ENCODE measurements around the gene DNAH12.
"Not testable (repeated sequence)": the region's sequence is repeated elsewhere in the genome, so short reads cannot be mapped to it uniquely, and the experiment has no call there.

Gene DNAH12

DNA sequence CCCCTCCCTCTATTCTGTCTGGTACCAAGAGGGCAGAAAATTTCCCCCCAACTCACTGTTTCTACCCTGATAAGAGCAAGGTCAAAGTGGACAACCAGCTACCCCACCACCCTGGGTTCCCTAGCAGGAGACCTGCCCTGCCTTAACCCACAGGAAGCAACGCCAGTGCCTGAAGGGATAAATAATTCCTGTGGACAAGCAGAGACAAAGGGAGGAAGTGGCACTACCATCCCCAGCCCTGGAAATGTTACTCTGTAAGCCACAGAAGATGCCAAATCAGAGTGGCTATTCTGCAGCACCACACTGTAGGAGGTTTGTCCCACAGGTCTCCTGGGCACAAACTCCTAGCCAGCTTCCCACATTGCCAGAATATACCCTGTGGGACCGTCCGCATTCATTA lies 80.1 kb downstream of the DNAH12 start:
- no peak for DNase-seq
- Histone ChIP-seq H4K20me1 (ENCODE audit: insufficient read depth, low read length) (no peaks in the 10 kb centered on the region), H3K4me1 (ENCODE audit: low read length) (no peaks in the 10 kb centered on the region), H3K9me2 (replicated peaks; ENCODE audit: insufficient read depth, low read length) (no peaks in the 10 kb centered on the region), H3K9ac (ENCODE audit: low read length) (no peak overlapping the region), H2AFZ (ENCODE audit: low read length) (no peak overlapping the region), H3K36me3 (replicated peaks; ENCODE audit: insufficient read depth, low read length) (no peaks in the 10 kb centered on the region), H3K79me2 (ENCODE audit: low read length) (no peaks in the 10 kb centered on the region), H3F3A (ENCODE audit: insufficient read depth, low read length) (no peaks in the 10 kb centered on the region), H3K4me2 (ENCODE audit: low read depth, low read length) (no peak overlapping the region), H3K9me3 (replicated peaks; ENCODE audit: insufficient read depth, low read length) (no peaks in the 10 kb centered on the region), H3K27me3 (replicated peaks; ENCODE audit: insufficient read depth, low read length) (no peaks in the 10 kb centered on the region), H3K27ac (ENCODE audit: low read length) (no peak overlapping the region), H3K4me3 (ENCODE audit: low read length) (no peak overlapping the region)
- no peak for TF ChIP-seq EZH2phosphoT487 (IDR thresholded peaks at IDR 0.05; ENCODE audit: low read length)
- no peak for TF ChIP-seq EZH2 (optimal IDR thresholded peaks at IDR 0.05; ENCODE audit: low read depth, low read length)
- TF ChIP-seq, protein P1, sequence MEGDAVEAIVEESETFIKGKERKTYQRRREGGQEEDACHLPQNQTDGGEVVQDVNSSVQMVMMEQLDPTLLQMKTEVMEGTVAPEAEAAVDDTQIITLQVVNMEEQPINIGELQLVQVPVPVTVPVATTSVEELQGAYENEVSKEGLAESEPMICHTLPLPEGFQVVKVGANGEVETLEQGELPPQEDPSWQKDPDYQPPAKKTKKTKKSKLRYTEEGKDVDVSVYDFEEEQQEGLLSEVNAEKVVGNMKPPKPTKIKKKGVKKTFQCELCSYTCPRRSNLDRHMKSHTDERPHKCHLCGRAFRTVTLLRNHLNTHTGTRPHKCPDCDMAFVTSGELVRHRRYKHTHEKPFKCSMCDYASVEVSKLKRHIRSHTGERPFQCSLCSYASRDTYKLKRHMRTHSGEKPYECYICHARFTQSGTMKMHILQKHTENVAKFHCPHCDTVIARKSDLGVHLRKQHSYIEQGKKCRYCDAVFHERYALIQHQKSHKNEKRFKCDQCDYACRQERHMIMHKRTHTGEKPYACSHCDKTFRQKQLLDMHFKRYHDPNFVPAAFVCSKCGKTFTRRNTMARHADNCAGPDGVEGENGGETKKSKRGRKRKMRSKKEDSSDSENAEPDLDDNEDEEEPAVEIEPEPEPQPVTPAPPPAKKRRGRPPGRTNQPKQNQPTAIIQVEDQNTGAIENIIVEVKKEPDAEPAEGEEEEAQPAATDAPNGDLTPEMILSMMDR (IDR thresholded peaks at IDR 0.05; ENCODE audit: low read length) = no peak

DNA sequence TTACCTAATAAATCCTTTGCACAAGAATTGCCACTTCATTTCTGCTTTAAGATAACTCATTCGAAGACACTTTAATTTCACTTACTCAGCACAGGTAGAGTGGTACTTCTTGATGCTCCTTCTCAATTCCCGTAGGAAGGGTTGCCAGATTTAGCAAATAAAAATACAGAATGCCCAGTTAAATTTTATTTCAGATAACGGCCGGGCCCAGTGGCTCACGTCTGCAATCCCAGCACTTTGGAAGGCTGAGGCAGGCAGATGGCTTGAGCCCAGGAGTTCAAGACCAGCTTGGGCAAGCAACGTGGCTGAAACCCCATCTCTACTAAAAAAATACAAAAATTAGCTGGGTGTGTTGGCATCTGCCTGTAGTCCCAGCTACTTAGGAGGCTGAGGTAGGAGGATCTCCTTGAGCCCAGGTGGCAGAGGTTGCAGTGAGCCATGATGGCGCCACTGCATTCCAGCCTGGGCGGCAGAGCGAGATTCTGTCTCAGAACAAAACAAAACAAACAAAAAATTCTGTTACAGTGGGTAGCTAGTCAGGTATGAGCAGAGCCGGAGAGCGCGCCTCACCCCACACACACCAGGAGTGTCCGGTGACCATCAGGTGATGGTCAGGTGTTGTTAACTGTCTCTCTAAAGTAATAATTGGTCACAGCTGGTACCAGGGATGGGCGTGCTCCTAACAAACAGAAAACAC lies 92.8 kb downstream of the DNAH12 start:
- DNase-seq = no peak
- Histone ChIP-seq H3K9me2 (replicated peaks; ENCODE audit: insufficient read depth, low read length) (no peaks in the 10 kb centered on the region), H3K79me2 (ENCODE audit: low read length) (no peaks in the 10 kb centered on the region), H3K4me3 (ENCODE audit: low read length) (no peak overlapping the region), H3F3A (ENCODE audit: insufficient read depth, low read length) (no peaks in the 10 kb centered on the region), H2AFZ (ENCODE audit: low read length) (no peak overlapping the region), H3K4me2 (ENCODE audit: low read depth, low read length) (no peak overlapping the region), H3K9ac (ENCODE audit: low read length) (no peak overlapping the region), H4K20me1 (ENCODE audit: insufficient read depth, low read length) (no peaks in the 10 kb centered on the region), H3K9me3 (replicated peaks; ENCODE audit: insufficient read depth, low read length) (no peaks in the 10 kb centered on the region), H3K27me3 (replicated peaks; ENCODE audit: insufficient read depth, low read length) (no peaks in the 10 kb centered on the region), H3K27ac (ENCODE audit: low read length) (no peak overlapping the region), H3K4me1 (ENCODE audit: low read length) (no peaks in the 10 kb centered on the region), H3K36me3 (replicated peaks; ENCODE audit: insufficient read depth, low read length) (no peaks in the 10 kb centered on the region)
- TF ChIP-seq EZH2 (optimal IDR thresholded peaks at IDR 0.05; ENCODE audit: low read depth, low read length) (no peak), EZH2phosphoT487 (IDR thresholded peaks at IDR 0.05; ENCODE audit: low read length) (no peak)
- TF ChIP-seq, protein P1 (IDR thresholded peaks at IDR 0.05; ENCODE audit: low read length) = no peak

DNA sequence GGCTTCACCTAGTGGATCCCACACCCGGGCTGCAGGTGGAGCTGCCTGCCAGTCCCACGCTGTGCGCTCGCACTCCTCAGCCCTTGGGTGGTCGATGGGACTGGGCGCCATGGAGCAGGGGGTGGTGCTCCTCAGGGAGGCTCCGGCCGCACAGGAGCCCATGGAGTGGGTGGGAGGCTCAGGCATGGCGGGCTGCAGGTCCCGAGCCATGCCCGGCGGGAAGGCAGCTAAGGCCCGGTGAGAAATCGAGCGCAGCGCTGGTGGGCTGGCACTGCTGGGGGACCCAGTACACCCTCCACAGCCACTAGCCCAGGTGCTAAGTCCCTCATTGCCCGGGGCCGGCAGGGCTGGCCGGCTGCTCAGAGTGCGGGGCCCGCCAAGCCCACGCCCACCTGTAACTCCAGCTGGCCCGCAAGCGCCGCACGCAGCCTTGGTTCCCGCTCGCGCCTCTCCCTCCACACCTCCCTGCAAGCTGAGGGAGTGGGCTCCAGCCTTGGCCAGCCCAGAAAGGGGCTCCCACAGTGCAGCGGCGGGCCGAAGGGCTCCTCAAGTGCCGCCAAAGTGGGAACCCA lies 94.8 kb downstream of the DNAH12 start:
- H3K27me3 ChIP-seq (replicated peaks; ENCODE audit: insufficient read depth, low read length); H2AFZ ChIP-seq (ENCODE audit: low read length); H3K4me3 ChIP-seq (ENCODE audit: low read length); H3K9me2 ChIP-seq (replicated peaks; ENCODE audit: insufficient read depth, low read length); H3K79me2 ChIP-seq (ENCODE audit: low read length); H3K9me3 ChIP-seq (replicated peaks; ENCODE audit: insufficient read depth, low read length); H3K4me1 ChIP-seq (ENCODE audit: low read length); H3K4me2 ChIP-seq (ENCODE audit: low read depth, low read length); H4K20me1 ChIP-seq (ENCODE audit: insufficient read depth, low read length); H3F3A ChIP-seq (ENCODE audit: insufficient read depth, low read length); DNase-seq; H3K36me3 ChIP-seq (replicated peaks; ENCODE audit: insufficient read depth, low read length); H3K9ac ChIP-seq (ENCODE audit: low read length); H3K27ac ChIP-seq (ENCODE audit: low read length): not testable (repeated sequence)

DNA sequence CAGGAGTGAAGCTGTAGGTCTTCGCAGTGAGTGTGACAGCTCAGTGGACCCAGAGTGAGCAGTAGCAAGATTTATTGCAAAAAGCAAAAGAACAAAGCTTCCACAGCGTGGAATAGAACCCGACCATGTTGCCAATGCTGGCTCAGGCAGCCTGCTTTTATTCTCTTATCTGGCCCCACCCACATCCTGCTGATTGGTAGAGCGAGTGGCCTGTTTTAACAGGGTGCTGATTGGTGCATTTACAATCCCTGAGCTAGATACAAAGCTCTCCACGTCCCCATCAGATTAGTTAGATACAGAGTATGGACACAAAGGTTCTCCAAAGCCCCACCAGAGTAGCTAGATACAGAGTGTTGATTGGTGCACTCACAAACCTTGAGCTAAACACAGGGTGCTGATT lies 95.7 kb downstream of the DNAH12 start:
- H3K9me3 ChIP-seq (replicated peaks; ENCODE audit: insufficient read depth, low read length); H3K9me2 ChIP-seq (replicated peaks; ENCODE audit: insufficient read depth, low read length); H3K4me3 ChIP-seq (ENCODE audit: low read length); H3K27ac ChIP-seq (ENCODE audit: low read length); H2AFZ ChIP-seq (ENCODE audit: low read length); DNase-seq; H3K4me1 ChIP-seq (ENCODE audit: low read length); H3K79me2 ChIP-seq (ENCODE audit: low read length); H3K4me2 ChIP-seq (ENCODE audit: low read depth, low read length); H3F3A ChIP-seq (ENCODE audit: insufficient read depth, low read length); H3K36me3 ChIP-seq (replicated peaks; ENCODE audit: insufficient read depth, low read length); H3K27me3 ChIP-seq (replicated peaks; ENCODE audit: insufficient read depth, low read length); H4K20me1 ChIP-seq (ENCODE audit: insufficient read depth, low read length); H3K9ac ChIP-seq (ENCODE audit: low read length): not testable (repeated sequence)

Data from MM.1S (cell line).